Fibroblast of lung (primary cell): ENCODE data around the gene PRKCA. TPM values are rescaled to one million over a fixed set of nuclear protein-coding genes. Genes with fewer than 3 reads are reported as not detected.

Experiments used
- DNase-seq, 2 donors: peaks; one replicate each; pipeline versions ENCODE4 v3.0.0 to v3.0.0-alpha.2; 2010; ENCODE audit warnings: low read depth in 2 of 2
- H2AFZ ChIP-seq: 2 replicates; pipeline ENCODE4 v1.5.1; 2012; ENCODE audit warnings: low read length, control low read depth, inconsistent platforms
- H3K27ac ChIP-seq: 2 replicates; pipeline ENCODE4 v1.5.1; 2011; ENCODE audit warnings: low read length, control low read depth; ENCODE audit not compliant: insufficient read depth
- H3K27me3 ChIP-seq: 2 replicates; pipeline ENCODE4 v1.5.1; 2011; ENCODE audit warnings: mild to moderate bottlenecking, low read length; ENCODE audit not compliant: control insufficient read depth, insufficient read depth
- H3K36me3 ChIP-seq: 2 replicates; pipeline ENCODE4 v1.5.1; 2011; ENCODE audit warnings: low read length; ENCODE audit not compliant: control insufficient read depth, insufficient read depth
- H3K4me1 ChIP-seq: 2 replicates; pipeline ENCODE4 v1.5.1; 2011; ENCODE audit warnings: low read length; ENCODE audit not compliant: control insufficient read depth, insufficient read depth; ENCODE audit errors: extremely low read depth
- H3K4me2 ChIP-seq: 2 replicates; pipeline ENCODE4 v1.5.1; 2011; ENCODE audit warnings: low read length, control low read depth; ENCODE audit not compliant: insufficient read depth; ENCODE audit errors: extremely low read depth
- H3K4me3 ChIP-seq, 4 experiments: fragments of 200-600 bp in 1 of 4; sonication (generic) in 1 of 4; replicated peaks in 1 of 4; 2 replicates each; pipeline ENCODE4 v1.5.1; 2011 to 2016; ENCODE audit warnings: low read length in 4 of 4, low read depth in 3 of 4, mild to moderate bottlenecking in 3 of 4, control low read depth in 2 of 4, inconsistent platforms in 1 of 4, mixed read lengths in 1 of 4; ENCODE audit not compliant: insufficient read depth in 1 of 4; ENCODE audit errors: control extremely low read depth in 1 of 4
- H3K79me2 ChIP-seq: 2 replicates; pipeline ENCODE4 v1.5.1; 2012; ENCODE audit warnings: mild to moderate bottlenecking, low read length, inconsistent platforms; ENCODE audit not compliant: control insufficient read depth, insufficient read depth
- H3K9ac ChIP-seq: 2 replicates; pipeline ENCODE4 v1.5.1; 2011; ENCODE audit warnings: mild to moderate bottlenecking, low read length, control low read depth; ENCODE audit not compliant: insufficient read depth
- H3K9me3 ChIP-seq: 2 replicates; pipeline ENCODE4 v1.5.1; 2012; ENCODE audit warnings: low read depth, low read length; ENCODE audit not compliant: control insufficient read depth, insufficient read depth
- H4K20me1 ChIP-seq: 2 replicates; pipeline ENCODE4 v1.5.1; 2011; ENCODE audit warnings: low read length; ENCODE audit not compliant: control insufficient read depth, insufficient read depth; ENCODE audit errors: extremely low read depth
- CTCF ChIP-seq, 2 donors: IDR thresholded peaks in 1 of 2; conservative IDR thresholded peaks in 1 of 2; 1 replicate in 1 of 2; 2 replicates in 1 of 2; pipeline ENCODE4 v1.5.1; 2011 to 2012; ENCODE audit warnings: low read length in 2 of 2, control low read depth in 1 of 2, inconsistent platforms in 1 of 2, low read depth in 1 of 2, mild to moderate bottlenecking in 1 of 2
- EZH2 ChIP-seq: IDR thresholded peaks from 2 replicates; pipeline ENCODE4 v1.5.1; 2012; ENCODE audit warnings: low read length, control low read depth, mild to moderate bottlenecking; ENCODE audit errors: missing control alignments
- polyA plus RNA-seq, 2 donors: library from polyadenylated mRNA; depleted of rRNA in 1 of 2; stranded (reverse) in 1 of 2; unstranded in 1 of 2; fragments of >200 nt; gene quantifications; 2 replicates each; pipeline ENCODE4 v1.2.1, GENCODE V29; 2011 to 2012; ENCODE audit warnings: missing spikeins in 1 of 2
- total RNA-seq: library from RNA; depleted of rRNA; stranded (reverse); fragments of >200 nt; gene quantifications from 2 replicates; pipeline ENCODE4 v1.2.1, GENCODE V29; 2014

The PRKCA gene
- total and polyA plus RNA-seq, 2 donors (not counting 1 experiment from before 2014, with no cell fraction given) = 34.0 to 74.2 TPM

- H3K79me2 ChIP-seq = no peaks in the 10 kb centered on the region
Observed at GRCh38 chr17:66740226-66740625, 437.8 kb downstream of the PRKCA start.

GRCh38 chr17:66743511-66743910, 441.1 kb downstream of the PRKCA start:
- H3K4me2 ChIP-seq = no peak overlapping the region
- no peaks in the 10 kb centered on the region for H3K79me2 ChIP-seq
- H3K4me3 ChIP-seq = no peak overlapping the region
- H3K9ac ChIP-seq = no peak overlapping the region
- DNase-seq = no peak
- no peaks in the 10 kb centered on the region for H4K20me1 ChIP-seq
- H3K27me3 ChIP-seq = no peaks in the 10 kb centered on the region
- H3K36me3 ChIP-seq = peaks cover 10% of the 10 kb centered on the region
- no peak overlapping the region for H2AFZ ChIP-seq
- TF ChIP-seq CTCF (conservative IDR thresholded peaks at IDR 0.05 in 1 of 2, IDR thresholded peaks at IDR 0.05 in 1 of 2; ENCODE audit: low read depth in 1 of 2, low read length in 2 of 2) (no peak), EZH2 (no peak)
- H3K27ac ChIP-seq = no peak overlapping the region
- H3K4me1 ChIP-seq = no peaks in the 10 kb centered on the region
- H3K9me3 ChIP-seq = no peaks in the 10 kb centered on the region

More at GRCh38 chr17:66740226-66740625, 437.8 kb downstream of the PRKCA start:
- Histone ChIP-seq H3K9ac (no peak overlapping the region), H3K4me3 (no peak overlapping the region), H3K9me3 (no peaks in the 10 kb centered on the region), H3K27ac (no peak overlapping the region), H4K20me1 (no peaks in the 10 kb centered on the region), H3K36me3 (peaks cover 11% of the 10 kb centered on the region), H3K4me1 (no peaks in the 10 kb centered on the region), H2AFZ (no peak overlapping the region), H3K27me3 (no peaks in the 10 kb centered on the region), H3K4me2 (no peak overlapping the region)
- TF ChIP-seq CTCF (conservative IDR thresholded peaks at IDR 0.05 in 1 of 2, IDR thresholded peaks at IDR 0.05 in 1 of 2; ENCODE audit: low read depth in 1 of 2, low read length in 2 of 2) (no peak), EZH2 (no peak)
- DNase-seq = no peak

- Histone ChIP-seq H3K36me3 (peaks cover 15% of the 10 kb centered on the region), H3K9me3 (no peaks in the 10 kb centered on the region), H2AFZ (no peak overlapping the region), H3K4me2 (no peak overlapping the region), H3K27me3 (no peaks in the 10 kb centered on the region), H4K20me1 (no peaks in the 10 kb centered on the region), H3K27ac (no peak overlapping the region), H3K9ac (no peak overlapping the region), H3K4me1 (no peaks in the 10 kb centered on the region), H3K79me2 (no peaks in the 10 kb centered on the region), H3K4me3 (no peak overlapping the region)
- DNase-seq = no peak
- TF ChIP-seq EZH2 (no peak), CTCF (conservative IDR thresholded peaks at IDR 0.05 in 1 of 2, IDR thresholded peaks at IDR 0.05 in 1 of 2; ENCODE audit: low read depth in 1 of 2, low read length in 2 of 2) (no peak)
Observed at GRCh38 chr17:66746736-66747135, 444.3 kb downstream of the PRKCA start.
